Parathyroid adenoma (tissue), 2 donors: ENCODE data around the gene OTOL1.

Experiments
- H2AFZ ChIP-seq: fragments of 300-600 bp; sonication (generic); one replicate; pipeline ENCODE4 v1.7.0; 2017; ENCODE audit warnings: antibody characterized with exemption, mild to moderate bottlenecking
- H3K27ac ChIP-seq: fragments of 300-600 bp; sonication (generic); one replicate; pipeline ENCODE4 v1.7.0; 2017
- H3K27me3 ChIP-seq: fragments of 300-600 bp; sonication (generic); one replicate; pipeline ENCODE4 v1.7.0; 2017; ENCODE audit warnings: low read length; ENCODE audit not compliant: control insufficient read depth, insufficient read depth
- H3K36me3 ChIP-seq: fragments of 300-600 bp; sonication (generic); one replicate; pipeline ENCODE4 v1.7.0; 2017; ENCODE audit warnings: low read length; ENCODE audit not compliant: control insufficient read depth, insufficient read depth
- H3K4me1 ChIP-seq: fragments of 300-600 bp; sonication (generic); one replicate; pipeline ENCODE4 v1.7.0; 2017; ENCODE audit warnings: control low read depth
- H3K4me2 ChIP-seq: fragments of 300-600 bp; sonication (generic); one replicate; pipeline ENCODE4 v1.7.0; 2017; ENCODE audit warnings: low read length
- H3K4me3 ChIP-seq: fragments of 300-600 bp; sonication (generic); one replicate; pipeline ENCODE4 v1.7.0; 2017; ENCODE audit warnings: low read depth, low read length
- H3K79me2 ChIP-seq: fragments of 300-600 bp; sonication (generic); one replicate; pipeline ENCODE4 v1.7.0; 2017; ENCODE audit warnings: control low read depth
- H3K9ac ChIP-seq: fragments of 300-600 bp; sonication (generic); one replicate; pipeline ENCODE4 v1.7.0; 2017; ENCODE audit warnings: mild to moderate bottlenecking
- H3K9me3 ChIP-seq: fragments of 300-600 bp; sonication (generic); one replicate; pipeline ENCODE4 v1.7.0; 2017; ENCODE audit warnings: low read length; ENCODE audit not compliant: control insufficient read depth
- CTCF ChIP-seq: fragments of 300-600 bp; sonication (generic); IDR thresholded peaks from one replicate; pipeline ENCODE4 v1.7.0; 2017; ENCODE audit warnings: antibody characterized with exemption, mild to moderate bottlenecking
- donor health status: primary hyperparathyroidism.

OTOL1 gene

GRCh38 chr3:161500068-161500796 is 3.6 kb downstream of the OTOL1 start:
- no peak overlapping the region for H2AFZ ChIP-seq
- no peaks in the 10 kb centered on the region for H3K4me1 ChIP-seq
- H3K79me2 ChIP-seq, result no peaks in the 10 kb centered on the region
- no peak overlapping the region for H3K27ac ChIP-seq
- no peak overlapping the region for H3K4me3 ChIP-seq
- H3K36me3 ChIP-seq, result no peaks in the 10 kb centered on the region
- no peak for TF ChIP-seq CTCF
- no peak overlapping the region for H3K9ac ChIP-seq
- no peaks in the 10 kb centered on the region for H3K9me3 ChIP-seq
- no peaks in the 10 kb centered on the region for H3K27me3 ChIP-seq
- H3K4me2 ChIP-seq, result no peak overlapping the region

GRCh38 chr3:161503271-161503670 is 6.7 kb downstream of the OTOL1 start:
- no peak overlapping the region for H2AFZ ChIP-seq
- no peaks in the 10 kb centered on the region for H3K9me3 ChIP-seq
- no peak overlapping the region for H3K9ac ChIP-seq
- H3K4me3 ChIP-seq, result no peak overlapping the region
- no peaks in the 10 kb centered on the region for H3K36me3 ChIP-seq
- no peaks in the 10 kb centered on the region for H3K27me3 ChIP-seq
- H3K27ac ChIP-seq, result no peak overlapping the region
- H3K4me2 ChIP-seq, result no peak overlapping the region
- no peaks in the 10 kb centered on the region for H3K4me1 ChIP-seq
- TF ChIP-seq CTCF, result no peak
- H3K79me2 ChIP-seq, result no peaks in the 10 kb centered on the region

- H3K27me3 ChIP-seq, result no peaks in the 10 kb centered on the region
- H3K4me2 ChIP-seq, result no peak overlapping the region
- H3K79me2 ChIP-seq, result no peaks in the 10 kb centered on the region
- no peaks in the 10 kb centered on the region for H3K36me3 ChIP-seq
- no peak overlapping the region for H3K4me3 ChIP-seq
- H3K9ac ChIP-seq, result no peak overlapping the region
- H3K4me1 ChIP-seq, result no peaks in the 10 kb centered on the region
- no peaks in the 10 kb centered on the region for H3K9me3 ChIP-seq
- TF ChIP-seq CTCF, result no peak
- no peak overlapping the region for H3K27ac ChIP-seq
- no peak overlapping the region for H2AFZ ChIP-seq
These were observed 12.4 kb downstream of the OTOL1 start for GRCh38 chr3:161508852-161509477.

- Histone ChIP-seq H3K9ac (no peak overlapping the region), H3K79me2 (no peaks in the 10 kb centered on the region), H3K36me3 (no peaks in the 10 kb centered on the region), H3K27me3 (no peaks in the 10 kb centered on the region), H2AFZ (no peak overlapping the region), H3K27ac (no peak overlapping the region), H3K9me3 (no peaks in the 10 kb centered on the region), H3K4me3 (no peak overlapping the region), H3K4me1 (no peaks in the 10 kb centered on the region), H3K4me2 (no peak overlapping the region)
- TF ChIP-seq CTCF, result no peak
These were observed 14.1 kb downstream of the OTOL1 start for GRCh38 chr3:161510510-161511260.
